Upper lobe of left lung (tissue), 4 donors: Measurements from ENCODE around the gene PTH.

Source experiments
- POLR2AphosphoS5 ChIP-seq, 2 donors: sonication (generic); formaldehyde crosslinking; IDR thresholded peaks; one replicate each; pipeline ENCODE4 v1.5.1; 2017; ENCODE audit warnings: antibody characterized with exemption in 2 of 2
- TF ChIP-seq, protein P1 (sequence below), 6 experiments: fragments of 450-650 bp in 4 of 6; fragments of 200-600 bp in 2 of 6; sonication (generic) in 2 of 6; IDR thresholded peaks; one replicate each; pipeline ENCODE4 v1.5.1; 2016 to 2019; ENCODE audit warnings: antibody characterized with exemption in 6 of 6

DNA sequence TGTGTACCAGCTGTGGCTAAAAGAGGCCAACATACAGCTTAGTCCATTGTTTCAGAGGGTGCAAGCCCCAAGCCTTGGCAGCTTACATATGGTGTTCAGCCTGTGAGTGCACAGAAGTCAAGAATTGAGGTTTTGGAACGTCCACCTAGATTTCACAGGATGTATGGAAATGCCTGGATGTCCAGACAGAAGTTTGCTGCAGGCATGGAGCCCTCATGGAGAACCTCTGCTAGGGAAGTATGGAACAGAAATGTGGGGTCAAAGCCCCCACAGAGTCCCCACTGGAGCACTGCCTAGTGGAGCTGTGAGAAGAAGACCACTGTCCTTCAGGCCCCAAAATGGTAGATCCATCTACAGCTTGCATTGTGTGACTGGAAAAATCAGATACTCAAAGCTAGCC is 42.2 kb upstream of the PTH start:
- TF ChIP-seq, protein P1, sequence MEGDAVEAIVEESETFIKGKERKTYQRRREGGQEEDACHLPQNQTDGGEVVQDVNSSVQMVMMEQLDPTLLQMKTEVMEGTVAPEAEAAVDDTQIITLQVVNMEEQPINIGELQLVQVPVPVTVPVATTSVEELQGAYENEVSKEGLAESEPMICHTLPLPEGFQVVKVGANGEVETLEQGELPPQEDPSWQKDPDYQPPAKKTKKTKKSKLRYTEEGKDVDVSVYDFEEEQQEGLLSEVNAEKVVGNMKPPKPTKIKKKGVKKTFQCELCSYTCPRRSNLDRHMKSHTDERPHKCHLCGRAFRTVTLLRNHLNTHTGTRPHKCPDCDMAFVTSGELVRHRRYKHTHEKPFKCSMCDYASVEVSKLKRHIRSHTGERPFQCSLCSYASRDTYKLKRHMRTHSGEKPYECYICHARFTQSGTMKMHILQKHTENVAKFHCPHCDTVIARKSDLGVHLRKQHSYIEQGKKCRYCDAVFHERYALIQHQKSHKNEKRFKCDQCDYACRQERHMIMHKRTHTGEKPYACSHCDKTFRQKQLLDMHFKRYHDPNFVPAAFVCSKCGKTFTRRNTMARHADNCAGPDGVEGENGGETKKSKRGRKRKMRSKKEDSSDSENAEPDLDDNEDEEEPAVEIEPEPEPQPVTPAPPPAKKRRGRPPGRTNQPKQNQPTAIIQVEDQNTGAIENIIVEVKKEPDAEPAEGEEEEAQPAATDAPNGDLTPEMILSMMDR (IDR thresholded peaks at IDR 0.05): no peak
- TF ChIP-seq POLR2AphosphoS5 (IDR thresholded peaks at IDR 0.05): no peak
